ENCODE measurements around the gene SRGAP1. TPM values are rescaled to one million over a fixed set of nuclear protein-coding genes. Genes with fewer than 3 reads are reported as not detected.
A peak's percentile ranks its signal among the peaks of the same experiment; 100 is the strongest.
"Not testable (repeated sequence)": the region's sequence is repeated elsewhere in the genome, so short reads cannot be mapped to it uniquely, and the experiment has no call there.

Gene SRGAP1
- total RNA-seq, 1 donor = 26.1 TPM

DNA sequence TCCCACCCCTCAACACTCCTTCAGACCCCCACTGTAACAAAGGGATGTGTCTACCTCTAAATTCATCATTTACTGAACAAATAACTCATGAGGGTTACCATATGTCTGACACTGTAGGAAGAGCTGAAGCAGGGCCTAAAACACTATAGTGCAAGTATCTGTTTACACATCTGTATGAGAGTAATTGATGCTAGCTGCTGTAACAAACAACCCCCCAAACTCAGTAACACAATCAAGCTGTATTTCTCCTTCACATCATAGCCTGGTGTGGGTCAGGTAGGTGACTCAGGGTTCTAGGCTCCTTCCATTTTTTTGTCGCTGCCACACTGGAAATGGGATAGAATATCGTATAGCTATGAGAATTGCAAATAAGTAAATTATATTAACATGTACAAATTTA is 312.6 kb downstream of the SRGAP1 start:
- Histone ChIP-seq H4K20me1 (ENCODE audit: insufficient read depth, low read length) (no peaks in the 10 kb centered on the region), H2AFZ (ENCODE audit: low read length) (no peak overlapping the region), H3K27me3 (ENCODE audit: insufficient read depth, low read length) (no peaks in the 10 kb centered on the region), H3K36me3 (ENCODE audit: insufficient read depth, low read length) (no peaks in the 10 kb centered on the region), H3K4me3 (ENCODE audit: insufficient read depth, low read length) (no peak overlapping the region), H3K79me2 (ENCODE audit: insufficient read depth, low read length) (no peaks in the 10 kb centered on the region), H3K27ac (ENCODE audit: low read depth, low read length) (no peak overlapping the region), H3K9me3 (ENCODE audit: low read depth, low read length) (no peaks in the 10 kb centered on the region), H3K4me2 (ENCODE audit: insufficient read depth, low read length) (no peak overlapping the region), H3K4me1 (ENCODE audit: insufficient read depth, low read length) (peaks cover 21% of the 10 kb centered on the region)
- no peak for DNase-seq (ENCODE audit: insufficient read length, low spot score, missing footprints)
- TF ChIP-seq, protein P1, sequence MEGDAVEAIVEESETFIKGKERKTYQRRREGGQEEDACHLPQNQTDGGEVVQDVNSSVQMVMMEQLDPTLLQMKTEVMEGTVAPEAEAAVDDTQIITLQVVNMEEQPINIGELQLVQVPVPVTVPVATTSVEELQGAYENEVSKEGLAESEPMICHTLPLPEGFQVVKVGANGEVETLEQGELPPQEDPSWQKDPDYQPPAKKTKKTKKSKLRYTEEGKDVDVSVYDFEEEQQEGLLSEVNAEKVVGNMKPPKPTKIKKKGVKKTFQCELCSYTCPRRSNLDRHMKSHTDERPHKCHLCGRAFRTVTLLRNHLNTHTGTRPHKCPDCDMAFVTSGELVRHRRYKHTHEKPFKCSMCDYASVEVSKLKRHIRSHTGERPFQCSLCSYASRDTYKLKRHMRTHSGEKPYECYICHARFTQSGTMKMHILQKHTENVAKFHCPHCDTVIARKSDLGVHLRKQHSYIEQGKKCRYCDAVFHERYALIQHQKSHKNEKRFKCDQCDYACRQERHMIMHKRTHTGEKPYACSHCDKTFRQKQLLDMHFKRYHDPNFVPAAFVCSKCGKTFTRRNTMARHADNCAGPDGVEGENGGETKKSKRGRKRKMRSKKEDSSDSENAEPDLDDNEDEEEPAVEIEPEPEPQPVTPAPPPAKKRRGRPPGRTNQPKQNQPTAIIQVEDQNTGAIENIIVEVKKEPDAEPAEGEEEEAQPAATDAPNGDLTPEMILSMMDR (IDR thresholded peaks at IDR 0.05; ENCODE audit: extremely low read depth, low read depth, low read length) = no peak

DNA sequence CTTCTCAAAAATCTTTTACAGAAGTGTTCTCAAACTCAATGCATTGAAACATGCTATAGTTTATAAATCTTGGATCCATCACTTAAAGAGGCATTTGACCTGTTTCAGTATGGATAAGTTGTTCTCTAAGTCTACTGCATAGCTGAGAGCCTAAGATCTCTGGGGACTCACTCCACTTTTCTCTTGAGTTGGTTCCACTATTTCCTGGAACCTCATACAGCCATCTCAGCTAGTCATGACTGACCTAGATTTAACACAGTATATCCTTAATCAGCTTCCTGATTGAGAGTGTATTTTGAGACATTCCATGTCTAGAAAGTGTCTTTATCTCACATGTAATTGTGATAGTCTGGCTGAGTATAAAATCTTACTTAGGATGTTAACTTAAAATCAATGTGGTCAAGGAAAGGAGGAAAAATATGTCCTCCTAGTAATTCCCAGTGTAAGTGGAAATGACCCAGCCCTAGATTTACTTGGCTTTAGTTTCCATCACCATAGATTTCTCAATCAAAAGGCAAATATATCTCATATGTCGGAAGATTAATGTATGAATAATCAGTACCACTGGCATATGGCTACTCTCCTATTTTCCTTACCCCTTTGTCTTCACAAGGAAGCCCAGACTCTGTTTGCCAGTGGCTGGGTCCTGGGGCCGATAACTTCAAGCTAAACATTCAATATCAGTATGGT is 315.7 kb downstream of the SRGAP1 start:
- Histone ChIP-seq H4K20me1 (ENCODE audit: insufficient read depth, low read length) (no peaks in the 10 kb centered on the region), H3K27ac (ENCODE audit: low read depth, low read length) (peak overlapping the region; percentile 87), H3K4me1 (ENCODE audit: insufficient read depth, low read length) (peaks cover 21% of the 10 kb centered on the region), H3K9me3 (ENCODE audit: low read depth, low read length) (no peaks in the 10 kb centered on the region), H3K4me3 (ENCODE audit: insufficient read depth, low read length) (peak overlapping the region; percentile 54), H3K27me3 (ENCODE audit: insufficient read depth, low read length) (no peaks in the 10 kb centered on the region), H3K4me2 (ENCODE audit: insufficient read depth, low read length) (peak overlapping the region; percentile 79), H3K79me2 (ENCODE audit: insufficient read depth, low read length) (no peaks in the 10 kb centered on the region), H3K36me3 (ENCODE audit: insufficient read depth, low read length) (no peaks in the 10 kb centered on the region), H2AFZ (ENCODE audit: low read length) (peak overlapping the region; percentile 68)
- no peak for DNase-seq (ENCODE audit: insufficient read length, low spot score, missing footprints)
- TF ChIP-seq, protein P1 (IDR thresholded peaks at IDR 0.05; ENCODE audit: extremely low read depth, low read depth, low read length) = no peak

DNA sequence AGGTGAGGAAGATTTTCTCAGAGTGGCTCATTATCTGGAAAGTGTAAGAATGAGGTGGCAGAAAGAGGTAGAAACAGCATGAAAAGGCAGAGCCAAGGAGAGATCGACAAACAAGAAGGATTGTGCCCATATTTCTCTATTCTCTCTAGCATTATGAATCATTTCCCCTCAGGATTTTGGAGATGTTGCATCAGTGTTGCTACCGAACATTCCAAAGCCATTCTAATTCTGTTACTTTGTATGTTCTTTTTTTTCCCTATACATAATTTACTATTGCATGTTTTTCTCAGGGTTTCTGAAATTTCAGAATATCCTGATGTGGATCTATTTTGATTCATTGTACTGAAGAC is 316.2 kb downstream of the SRGAP1 start:
- Histone ChIP-seq H2AFZ (ENCODE audit: low read length) (peak overlapping the region; percentile 68), H3K27me3 (ENCODE audit: insufficient read depth, low read length) (no peaks in the 10 kb centered on the region), H3K9me3 (ENCODE audit: low read depth, low read length) (no peaks in the 10 kb centered on the region), H3K4me1 (ENCODE audit: insufficient read depth, low read length) (peaks cover 21% of the 10 kb centered on the region), H3K79me2 (ENCODE audit: insufficient read depth, low read length) (no peaks in the 10 kb centered on the region), H3K27ac (ENCODE audit: low read depth, low read length) (peak overlapping the region; percentile 87), H3K4me3 (ENCODE audit: insufficient read depth, low read length) (peak overlapping the region; percentile 54), H3K36me3 (ENCODE audit: insufficient read depth, low read length) (no peaks in the 10 kb centered on the region), H3K4me2 (ENCODE audit: insufficient read depth, low read length) (peak overlapping the region; percentile 79), H4K20me1 (ENCODE audit: insufficient read depth, low read length) (no peaks in the 10 kb centered on the region)
- TF ChIP-seq, protein P1 (IDR thresholded peaks at IDR 0.05; ENCODE audit: extremely low read depth, low read depth, low read length) = no peak
- peak; percentile 58 for DNase-seq (ENCODE audit: insufficient read length, low spot score, missing footprints)

DNA sequence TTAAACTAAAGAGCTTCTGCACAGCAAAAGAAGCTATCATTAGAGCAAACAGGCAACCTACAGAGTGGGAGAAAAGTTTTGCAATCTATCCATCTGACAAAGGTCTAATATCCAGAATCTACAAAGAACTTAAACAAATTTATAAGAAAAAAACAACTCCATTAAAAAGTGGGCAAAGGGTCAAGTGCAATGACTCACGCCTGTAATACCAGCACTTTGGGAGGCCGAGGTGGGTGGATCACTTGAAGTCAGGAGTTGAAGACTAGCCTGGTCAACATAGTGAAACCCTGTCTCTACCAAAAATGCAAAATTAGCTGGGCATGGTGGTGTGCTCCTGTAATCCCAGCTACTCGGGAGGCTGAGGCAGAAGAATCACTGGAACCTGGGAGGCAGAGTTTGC is 322.1 kb downstream of the SRGAP1 start:
- not testable (repeated sequence) for H3K4me2 ChIP-seq (ENCODE audit: insufficient read depth, low read length); DNase-seq (ENCODE audit: insufficient read length, low spot score, missing footprints); H3K4me3 ChIP-seq (ENCODE audit: insufficient read depth, low read length); H3K27me3 ChIP-seq (ENCODE audit: insufficient read depth, low read length); H3K27ac ChIP-seq (ENCODE audit: low read depth, low read length); H3K79me2 ChIP-seq (ENCODE audit: insufficient read depth, low read length); H4K20me1 ChIP-seq (ENCODE audit: insufficient read depth, low read length); H3K36me3 ChIP-seq (ENCODE audit: insufficient read depth, low read length); H2AFZ ChIP-seq (ENCODE audit: low read length); H3K9me3 ChIP-seq (ENCODE audit: low read depth, low read length)
- H3K4me1 ChIP-seq (ENCODE audit: insufficient read depth, low read length) = peaks cover 19% of the 10 kb centered on the region

DNA sequence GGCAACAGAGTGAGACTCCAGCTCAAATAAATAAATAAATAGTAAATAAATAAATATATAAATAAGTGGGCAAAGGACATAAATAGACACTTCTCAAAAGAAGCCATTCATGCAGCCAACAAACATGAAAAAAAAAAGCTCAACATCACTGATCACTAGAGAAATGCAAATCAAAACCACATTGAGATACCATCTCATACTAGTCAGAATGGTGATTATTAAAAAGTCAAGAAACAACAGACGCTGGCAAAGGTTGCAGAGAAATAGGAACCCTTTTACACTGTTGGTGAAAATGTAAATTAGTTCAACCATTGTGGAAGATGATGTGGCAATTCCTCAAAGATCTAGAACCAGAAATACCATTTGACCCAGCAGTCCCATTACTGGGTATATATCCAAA is 322.5 kb downstream of the SRGAP1 start:
- H3K79me2 ChIP-seq (ENCODE audit: insufficient read depth, low read length); H2AFZ ChIP-seq (ENCODE audit: low read length); H3K9me3 ChIP-seq (ENCODE audit: low read depth, low read length); DNase-seq (ENCODE audit: insufficient read length, low spot score, missing footprints); H4K20me1 ChIP-seq (ENCODE audit: insufficient read depth, low read length); H3K27me3 ChIP-seq (ENCODE audit: insufficient read depth, low read length); H3K36me3 ChIP-seq (ENCODE audit: insufficient read depth, low read length); H3K27ac ChIP-seq (ENCODE audit: low read depth, low read length); H3K4me3 ChIP-seq (ENCODE audit: insufficient read depth, low read length); H3K4me2 ChIP-seq (ENCODE audit: insufficient read depth, low read length): not testable (repeated sequence)
- peaks cover 23% of the 10 kb centered on the region for H3K4me1 ChIP-seq (ENCODE audit: insufficient read depth, low read length)
